Progenitor cell of endocrine pancreas (in vitro differentiated cells): Measurements from ENCODE around the gene GRK5. TPM values are rescaled to one million over a fixed set of nuclear protein-coding genes. Genes with fewer than 3 reads are reported as not detected.

Experiments
- DNase-seq: peaks from one replicate; pipeline ENCODE4 v3.0.0; 2021; ENCODE audit warnings: low spot score; ENCODE audit not compliant: unreplicated experiment
- H3K27ac Mint-ChIP-seq: 2 replicates; pipeline ENCODE4 v1.8.0; 2021; ENCODE audit warnings: mild to moderate bottlenecking, moderate library complexity, mixed read lengths
- H3K27me3 Mint-ChIP-seq: 2 replicates; pipeline ENCODE4 v1.8.0; 2021; ENCODE audit warnings: mixed read lengths
- H3K36me3 Mint-ChIP-seq: 2 replicates; pipeline ENCODE4 v1.8.0; 2022; ENCODE audit warnings: mixed read lengths; ENCODE audit not compliant: insufficient read depth
- H3K4me1 Mint-ChIP-seq: 2 replicates; pipeline ENCODE4 v1.8.0; 2021; ENCODE audit warnings: low read depth, mixed read lengths
- H3K4me3 Mint-ChIP-seq: 2 replicates; pipeline ENCODE4 v1.8.0; 2021; ENCODE audit warnings: low read depth, mild to moderate bottlenecking, moderate library complexity, mixed read lengths
- H3K9me3 Mint-ChIP-seq: 2 replicates; pipeline ENCODE4 v1.8.0; 2021; ENCODE audit warnings: low read depth, mixed read lengths
- total RNA-seq: library from RNA; stranded (reverse); gene quantifications from 2 replicates; pipeline ENCODE4 v1.2.1, GENCODE V29; 2021
- TF ChIP-seq, protein P1 (sequence below): fragments of 200-600 bp; sonication (generic); IDR thresholded peaks from one replicate; pipeline ENCODE4 v1.5.0; 2021; ENCODE audit warnings: antibody characterized with exemption, mild to moderate bottlenecking; ENCODE audit not compliant: unreplicated experiment

GRK5 gene
- total RNA-seq, 1 donor from 2014 or later = 21.6 TPM

DNA sequence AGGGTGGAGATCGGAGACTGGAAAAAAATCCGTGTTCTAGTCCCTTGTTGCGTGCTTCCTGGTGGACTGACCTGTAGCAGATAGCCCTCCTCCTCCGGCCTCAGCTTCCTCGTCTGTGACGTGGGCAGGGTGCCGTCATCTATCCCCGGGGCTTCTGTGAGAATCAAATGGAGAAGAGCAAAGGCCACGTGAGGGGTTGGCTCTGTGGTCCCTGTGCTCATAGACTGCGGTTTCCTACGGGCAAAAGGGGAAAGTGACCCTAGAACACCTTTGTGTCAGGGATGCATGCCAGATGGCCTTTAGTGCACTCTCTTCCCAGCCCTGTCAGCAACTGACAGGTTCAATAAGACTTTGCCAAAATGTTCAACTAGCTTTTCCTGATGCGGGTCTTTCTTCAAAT lies 33.7 kb downstream of the GRK5 start:
- TF ChIP-seq, protein P1, sequence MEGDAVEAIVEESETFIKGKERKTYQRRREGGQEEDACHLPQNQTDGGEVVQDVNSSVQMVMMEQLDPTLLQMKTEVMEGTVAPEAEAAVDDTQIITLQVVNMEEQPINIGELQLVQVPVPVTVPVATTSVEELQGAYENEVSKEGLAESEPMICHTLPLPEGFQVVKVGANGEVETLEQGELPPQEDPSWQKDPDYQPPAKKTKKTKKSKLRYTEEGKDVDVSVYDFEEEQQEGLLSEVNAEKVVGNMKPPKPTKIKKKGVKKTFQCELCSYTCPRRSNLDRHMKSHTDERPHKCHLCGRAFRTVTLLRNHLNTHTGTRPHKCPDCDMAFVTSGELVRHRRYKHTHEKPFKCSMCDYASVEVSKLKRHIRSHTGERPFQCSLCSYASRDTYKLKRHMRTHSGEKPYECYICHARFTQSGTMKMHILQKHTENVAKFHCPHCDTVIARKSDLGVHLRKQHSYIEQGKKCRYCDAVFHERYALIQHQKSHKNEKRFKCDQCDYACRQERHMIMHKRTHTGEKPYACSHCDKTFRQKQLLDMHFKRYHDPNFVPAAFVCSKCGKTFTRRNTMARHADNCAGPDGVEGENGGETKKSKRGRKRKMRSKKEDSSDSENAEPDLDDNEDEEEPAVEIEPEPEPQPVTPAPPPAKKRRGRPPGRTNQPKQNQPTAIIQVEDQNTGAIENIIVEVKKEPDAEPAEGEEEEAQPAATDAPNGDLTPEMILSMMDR = no peak
- Mint-ChIP-seq H3K27me3 (no peaks in the 10 kb centered on the region), H3K9me3 (no peaks in the 10 kb centered on the region), H3K36me3 (no peaks in the 10 kb centered on the region), H3K4me3 (no peak overlapping the region), H3K27ac (no peak overlapping the region), H3K4me1 (peaks cover 46% of the 10 kb centered on the region)
- no peak for DNase-seq

- no peak overlapping the region for H3K27ac Mint-ChIP-seq
- H3K36me3 Mint-ChIP-seq = no peaks in the 10 kb centered on the region
- TF ChIP-seq, protein P1 = no peak
- no peaks in the 10 kb centered on the region for H3K9me3 Mint-ChIP-seq
- H3K4me3 Mint-ChIP-seq = no peak overlapping the region
- DNase-seq = no peak
- peaks cover 47% of the 10 kb centered on the region for H3K4me1 Mint-ChIP-seq
- H3K27me3 Mint-ChIP-seq = no peaks in the 10 kb centered on the region
Measured at GRCh38 chr10:119242186-119242585, 34.8 kb downstream of the GRK5 start.

- peak overlapping the region; percentile 93 for H3K27ac Mint-ChIP-seq
- no peaks in the 10 kb centered on the region for H3K27me3 Mint-ChIP-seq
- DNase-seq = no peak
- H3K4me1 Mint-ChIP-seq = peaks cover 40% of the 10 kb centered on the region
- peak overlapping the region; percentile 29 for H3K4me3 Mint-ChIP-seq
- TF ChIP-seq, protein P1 = no peak
- H3K9me3 Mint-ChIP-seq = no peaks in the 10 kb centered on the region
- H3K36me3 Mint-ChIP-seq = no peaks in the 10 kb centered on the region
Measured at GRCh38 chr10:119243488-119243887, 36.1 kb downstream of the GRK5 start.

- Mint-ChIP-seq H3K27ac (peak overlapping the region; percentile 93), H3K4me3 (peak overlapping the region; percentile 29)
- TF ChIP-seq, protein P1 = no peak
Measured at GRCh38 chr10:119243967-119244366, 36.6 kb downstream of the GRK5 start.

GRCh38 chr10:119245272-119245671 lies 37.9 kb downstream of the GRK5 start:
- TF ChIP-seq, protein P1 = no peak
- no peaks in the 10 kb centered on the region for H3K9me3 Mint-ChIP-seq
- H3K36me3 Mint-ChIP-seq = no peaks in the 10 kb centered on the region
- H3K27ac Mint-ChIP-seq = no peak overlapping the region
- no peak overlapping the region for H3K4me3 Mint-ChIP-seq
- H3K27me3 Mint-ChIP-seq = no peaks in the 10 kb centered on the region
- DNase-seq = no peak
- peaks cover 40% of the 10 kb centered on the region for H3K4me1 Mint-ChIP-seq

More at GRCh38 chr10:119243967-119244366, 36.6 kb downstream of the GRK5 start:
- Mint-ChIP-seq H3K4me1 (peaks cover 40% of the 10 kb centered on the region), H3K9me3 (no peaks in the 10 kb centered on the region), H3K27me3 (no peaks in the 10 kb centered on the region), H3K36me3 (no peaks in the 10 kb centered on the region)
- no peak for DNase-seq
